22Rv1 (cell line): Measurements from ENCODE around the gene POLD3.

Source experiments
- H3K27ac ChIP-seq: fragments of 450-650 bp; 2 replicates; pipeline ENCODE4 v1.5.1; 2017
- CTCF ChIP-seq: fragments of 450-650 bp; IDR thresholded peaks from 2 replicates; pipeline ENCODE4 v1.5.1; 2017; ENCODE audit warnings: mild to moderate bottlenecking
- ZFX ChIP-seq: fragments of 450-650 bp; IDR thresholded peaks from 2 replicates; pipeline ENCODE4 v1.6.1; 2017; ENCODE audit warnings: antibody characterized with exemption, borderline replicate concordance

The POLD3 gene

GRCh38 chr11:74559110-74559933 is 33.1 kb upstream of the POLD3 start:
- no peak for TF ChIP-seq CTCF
- no peak for TF ChIP-seq ZFX
- H3K27ac ChIP-seq: no peak overlapping the region

GRCh38 chr11:74559934-74560309 is 32.5 kb upstream of the POLD3 start:
- TF ChIP-seq ZFX (no peak), CTCF (no peak)
- no peak overlapping the region for H3K27ac ChIP-seq

DNA sequence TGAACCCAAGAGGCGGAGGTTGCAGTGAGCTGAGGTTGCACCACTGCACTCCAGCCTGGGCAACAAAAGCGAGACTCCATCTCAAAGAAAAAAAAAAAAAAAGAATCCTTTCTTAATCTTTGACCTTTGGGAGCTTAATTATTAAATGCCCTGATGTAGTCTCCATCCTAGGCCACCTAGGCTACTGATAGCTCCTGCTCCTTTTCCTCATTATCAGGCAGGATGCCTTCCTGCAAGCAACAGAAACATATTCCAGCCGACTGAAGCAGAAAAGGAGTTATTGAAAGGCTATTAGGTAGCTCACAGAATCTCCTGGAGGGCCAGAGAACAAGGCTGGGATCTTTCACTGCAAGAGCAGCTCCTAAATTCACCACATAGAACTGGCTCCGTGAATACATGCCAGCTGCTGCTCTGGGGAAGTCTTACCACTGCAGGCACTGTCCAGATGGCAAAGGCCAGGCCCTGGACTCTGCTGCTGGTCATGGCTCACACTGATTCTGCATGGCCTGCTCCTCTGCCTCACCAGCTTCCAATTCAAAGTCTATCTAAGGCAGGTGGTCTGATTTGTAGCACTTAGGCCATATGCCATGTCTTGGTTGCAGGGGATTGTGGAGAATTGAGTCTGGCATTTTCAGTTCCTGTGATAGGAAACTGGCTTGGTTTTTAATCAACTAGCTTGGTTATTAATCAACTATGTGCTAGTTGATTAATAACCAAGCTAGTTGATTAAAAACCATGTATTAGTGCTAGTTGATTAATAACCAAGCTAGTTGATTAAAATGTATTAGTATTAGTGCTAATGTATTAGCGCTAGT is 26.0 kb upstream of the POLD3 start:
- TF ChIP-seq ZFX: no peak
- TF ChIP-seq CTCF: no peak
- no peak overlapping the region for H3K27ac ChIP-seq

GRCh38 chr11:74568028-74568427 is 24.4 kb upstream of the POLD3 start:
- TF ChIP-seq ZFX (no peak), CTCF (no peak)
- H3K27ac ChIP-seq: no peak overlapping the region

DNA sequence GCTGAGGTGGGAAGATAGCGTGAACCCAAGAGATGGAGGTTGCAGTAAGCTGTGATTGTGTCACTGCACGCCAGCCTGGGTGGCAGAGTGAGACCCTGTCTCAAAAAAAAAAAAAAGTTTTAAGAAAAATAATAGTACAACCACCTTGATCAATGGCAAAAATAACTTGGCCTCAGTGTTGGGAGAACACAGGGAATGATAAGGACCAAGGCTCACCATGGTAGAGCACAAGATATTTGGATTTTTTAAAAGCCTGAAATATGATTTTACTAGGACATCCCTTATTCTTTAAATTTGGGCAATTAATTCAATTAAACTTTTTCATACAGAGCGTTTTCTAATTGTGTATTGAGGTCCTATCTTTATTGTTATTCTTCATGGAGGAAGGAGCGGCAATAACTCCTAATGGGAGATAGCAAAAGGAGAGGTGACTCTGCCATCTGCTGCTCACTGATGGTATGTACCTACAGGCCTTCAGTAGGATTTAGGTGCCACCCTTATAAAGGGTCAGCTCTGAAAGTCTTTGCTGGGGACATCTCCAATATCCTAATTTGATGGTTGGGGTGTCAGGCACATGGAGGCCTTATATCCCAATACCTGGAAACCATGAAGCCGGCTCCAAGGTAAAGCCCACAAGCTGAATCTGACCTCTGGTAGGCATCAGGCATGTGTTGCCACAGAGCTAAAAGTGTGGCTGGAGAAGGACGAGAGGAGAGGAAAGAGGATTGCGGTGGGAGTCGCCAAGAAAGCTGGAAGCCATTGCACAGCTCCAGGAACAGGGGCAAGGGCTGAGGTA is 21.9 kb upstream of the POLD3 start:
- TF ChIP-seq CTCF (peak; percentile 80), ZFX (no peak)
- H3K27ac ChIP-seq: no peak overlapping the region

- TF ChIP-seq ZFX (no peak), CTCF (no peak)
These were observed 21.4 kb upstream of the POLD3 start for GRCh38 chr11:74571062-74571399.

More at GRCh38 chr11:74571062-74571399, 21.4 kb upstream of the POLD3 start:
- no peak overlapping the region for H3K27ac ChIP-seq
